Stimulated activated CD4-positive, alpha-beta T cell treated with anti-CD3 and anti-CD28 coated beads, TNF-alpha, amount 100 ng/mL, for 1 hour (primary cell): ENCODE measurements around the gene TNNC2.
"Not testable (repeated sequence)": the region's sequence is repeated elsewhere in the genome, so short reads cannot be mapped to it uniquely, and the experiment has no call there.

Experiments used
- DNase-seq, 3 donors: peaks; one replicate each; pipeline ENCODE4 v3.0.0-alpha.2; 2020; ENCODE audit warnings: low read depth in 3 of 3, low spot score in 1 of 3

The TNNC2 gene

DNA sequence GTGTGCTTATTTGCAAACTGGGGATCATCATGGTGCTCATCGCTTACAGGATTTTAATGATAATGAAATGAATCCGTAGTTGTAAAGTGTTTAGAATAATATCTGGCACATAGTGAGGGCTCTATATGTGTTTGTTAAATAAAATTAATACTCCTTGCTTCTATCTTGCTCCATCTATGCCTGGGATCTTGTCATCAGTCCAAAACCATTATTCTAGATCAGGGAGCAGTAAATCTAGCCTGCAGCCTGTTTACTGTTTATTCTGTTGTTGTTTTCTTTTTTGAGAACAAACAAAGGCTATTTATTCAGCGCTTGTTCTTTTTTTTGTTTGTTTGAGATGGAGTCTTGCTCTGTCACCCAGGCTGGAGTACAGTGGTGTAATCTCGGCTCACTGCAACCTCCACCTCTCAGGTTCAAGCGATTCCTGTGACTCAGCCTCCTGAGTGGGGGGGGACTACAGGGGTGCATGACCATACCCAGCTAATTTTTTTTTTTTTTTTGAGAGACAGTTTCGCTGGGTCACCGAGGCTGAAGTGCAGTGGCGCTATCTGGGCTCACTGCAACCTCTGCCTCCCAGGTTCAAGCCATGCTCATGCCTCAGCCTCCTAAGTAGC, 22.0 kb upstream of the TNNC2 start:
- DNase-seq = no peak

DNA sequence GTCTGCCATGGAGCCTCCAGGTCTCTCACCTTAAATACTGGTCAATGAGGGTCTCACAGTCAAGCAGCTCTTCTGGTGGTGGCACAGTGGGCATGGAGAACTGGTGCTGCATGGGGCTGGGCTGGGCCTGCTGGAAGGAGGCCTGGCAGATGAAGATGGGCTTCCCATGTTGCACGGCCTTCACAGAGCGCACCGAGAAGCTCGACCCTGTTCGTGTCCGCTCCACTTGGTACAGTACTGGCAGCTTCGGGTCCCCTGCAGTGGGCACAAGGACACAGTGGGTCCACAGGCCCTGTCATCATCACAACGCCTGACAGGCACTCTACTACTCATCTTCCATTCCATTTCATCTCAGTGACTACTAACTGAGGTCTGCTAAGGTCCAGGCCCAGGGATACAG, 21.3 kb upstream of the TNNC2 start:
- no peak for DNase-seq

DNA sequence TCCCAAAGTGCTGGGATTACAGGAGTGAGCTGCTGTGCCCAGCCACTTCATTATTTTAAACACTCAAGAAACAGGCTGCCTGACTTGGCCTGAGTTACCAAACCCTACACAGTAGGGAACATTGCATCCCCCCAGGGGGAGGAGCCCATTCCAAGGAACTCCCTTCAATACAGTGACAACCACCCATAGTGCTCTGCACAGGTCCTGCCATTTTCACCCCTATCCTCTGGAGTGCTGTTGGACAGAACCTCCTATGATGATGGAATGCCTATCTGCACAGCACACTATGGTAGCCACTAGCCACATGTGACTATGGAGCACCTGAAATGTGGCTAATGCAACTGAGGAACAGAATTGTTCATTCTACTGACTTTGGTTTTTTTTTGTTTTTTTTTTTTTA, 18.3 kb upstream of the TNNC2 start:
- DNase-seq = no peak

DNA sequence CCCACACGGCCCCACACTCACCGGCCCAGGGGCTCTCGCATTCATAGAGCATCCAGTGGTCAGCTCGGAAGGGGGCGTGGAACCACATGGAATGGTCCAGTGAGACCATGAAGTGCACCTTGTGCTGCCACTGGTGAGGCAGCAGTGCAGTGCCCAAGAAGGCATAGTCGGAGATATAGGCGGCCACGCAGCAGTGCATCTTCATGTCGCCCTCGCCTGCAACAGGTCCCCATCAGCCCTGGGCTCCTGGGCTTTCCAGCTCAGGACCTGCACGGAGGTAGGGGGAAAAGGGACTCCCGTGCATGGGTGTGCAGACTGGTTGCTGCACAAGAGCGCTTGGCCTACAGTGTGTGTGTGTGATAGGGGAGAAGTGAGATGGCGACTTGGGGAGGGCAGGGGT, 16.4 kb upstream of the TNNC2 start:
- DNase-seq = no peak

DNA sequence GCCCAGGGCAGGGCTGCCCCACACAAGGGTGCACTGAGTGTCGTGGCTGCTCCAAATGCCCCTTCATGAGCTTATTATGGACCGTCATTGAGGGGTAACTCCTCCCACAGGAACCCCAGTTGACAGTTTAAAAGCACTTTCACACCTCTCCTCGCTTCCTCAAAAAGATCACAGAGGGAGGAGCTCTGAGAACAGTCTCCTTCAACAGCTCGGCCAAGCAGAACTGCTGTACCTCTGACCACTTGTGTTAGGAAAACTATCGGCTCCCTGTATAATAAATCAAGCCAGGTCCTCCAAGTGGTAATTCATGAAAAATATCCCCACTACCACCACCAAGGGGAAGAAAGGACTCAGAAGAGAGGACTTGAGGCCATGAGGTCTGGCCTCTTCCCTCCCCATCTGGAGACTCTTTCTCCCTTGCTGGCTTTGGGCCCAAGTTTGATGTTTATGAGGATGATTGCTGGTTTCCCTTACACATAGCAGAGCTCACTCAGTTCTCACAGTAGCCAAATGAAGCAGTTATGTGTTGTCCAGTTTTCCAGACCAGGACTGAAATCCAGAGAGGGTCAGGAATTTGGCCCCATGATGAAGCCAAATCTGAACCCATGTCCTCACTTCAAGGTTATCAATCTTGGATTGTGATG, 15.2 kb upstream of the TNNC2 start:
- DNase-seq = no peak

DNA sequence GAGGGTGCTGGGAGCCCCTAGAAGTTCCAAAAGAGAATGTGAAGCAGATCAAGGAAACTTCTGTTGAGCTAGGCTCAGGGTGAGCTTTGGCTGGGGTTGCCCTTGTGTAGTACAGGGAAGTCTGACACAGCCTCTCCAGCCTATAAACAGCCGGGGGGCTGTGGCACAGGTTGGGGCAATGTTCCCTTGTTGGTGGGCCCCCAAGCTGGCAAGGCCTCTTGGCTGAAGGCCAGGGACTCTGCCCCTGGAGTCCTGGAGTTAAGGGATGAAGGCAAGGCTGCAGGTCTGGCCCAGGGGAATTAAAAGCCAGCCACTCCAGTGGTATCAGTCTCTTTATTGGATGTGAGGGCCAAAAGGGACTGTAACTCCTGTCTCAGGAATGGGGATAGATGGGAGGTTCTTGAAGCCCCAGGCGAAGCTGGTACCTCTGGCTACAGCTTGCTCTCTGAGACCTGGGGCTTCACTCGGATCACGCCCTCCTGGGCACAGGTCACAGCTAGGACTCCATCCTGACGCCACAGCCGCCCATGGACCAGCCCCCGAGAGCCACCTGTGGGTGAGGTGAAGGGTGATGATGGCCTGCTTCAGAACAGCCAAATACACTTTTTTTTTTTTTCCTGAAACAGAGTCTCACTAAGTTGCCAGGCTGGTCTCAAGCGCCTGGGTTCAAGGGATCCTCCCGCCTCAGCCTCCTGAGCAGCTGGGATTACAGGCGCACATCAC, 14.5 kb upstream of the TNNC2 start:
- no peak for DNase-seq

DNA sequence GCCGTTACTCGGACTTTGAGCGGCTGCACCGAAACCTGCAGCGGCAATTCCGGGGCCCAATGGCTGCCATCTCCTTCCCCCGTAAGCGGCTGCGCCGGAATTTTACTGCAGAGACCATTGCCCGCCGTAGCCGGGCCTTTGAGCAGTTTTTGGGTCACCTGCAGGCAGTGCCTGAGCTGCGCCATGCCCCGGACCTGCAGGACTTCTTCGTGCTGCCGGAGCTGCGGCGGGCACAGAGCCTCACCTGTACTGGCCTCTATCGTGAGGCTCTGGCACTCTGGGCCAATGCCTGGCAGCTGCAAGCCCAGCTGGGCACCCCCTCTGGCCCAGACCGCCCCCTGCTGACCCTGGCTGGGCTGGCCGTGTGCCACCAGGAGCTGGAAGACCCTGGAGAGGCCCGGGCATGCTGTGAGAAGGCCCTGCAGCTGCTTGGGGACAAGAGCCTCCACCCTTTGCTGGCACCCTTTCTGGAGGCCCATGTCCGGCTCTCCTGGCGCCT, 13.6 kb upstream of the TNNC2 start:
- no peak for DNase-seq

DNA sequence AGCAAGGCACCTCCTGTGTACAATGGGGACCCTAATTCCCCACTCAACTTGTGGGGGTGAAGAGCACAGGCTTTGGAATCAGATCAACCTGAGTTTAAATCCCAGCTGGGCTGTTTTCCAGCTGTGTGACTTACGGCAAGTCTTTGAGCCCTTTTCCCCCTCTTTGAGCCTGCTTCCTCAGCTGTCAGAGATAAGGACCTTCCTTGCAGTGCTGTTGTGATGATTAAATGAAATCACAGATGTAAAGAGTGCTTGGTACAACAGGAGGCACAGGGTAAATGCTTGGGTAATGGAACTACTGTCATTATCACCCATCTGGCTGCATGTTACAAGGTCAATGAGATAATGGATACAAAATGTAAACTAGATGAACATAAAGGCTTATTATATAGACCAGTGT, 9.7 kb upstream of the TNNC2 start:
- no peak for DNase-seq

DNA sequence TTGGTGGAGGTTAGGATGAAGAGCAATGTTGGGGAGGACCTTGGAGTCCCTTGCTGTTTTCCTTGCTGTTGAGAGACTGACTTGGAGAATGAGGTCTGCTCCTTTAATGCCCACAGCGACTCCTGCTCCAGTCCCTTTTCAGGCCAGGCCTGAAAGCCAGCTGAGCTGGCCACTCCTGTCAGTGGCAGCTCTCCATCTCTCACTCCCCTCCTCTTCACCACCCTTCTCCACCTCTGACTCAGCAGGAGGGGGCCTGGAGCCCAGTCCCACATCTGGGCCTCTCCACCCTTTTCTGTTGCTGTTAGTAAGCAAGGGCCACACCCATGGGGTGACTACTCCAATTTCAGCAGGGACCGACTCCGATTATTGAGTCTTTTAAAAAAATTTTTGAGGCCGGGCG, 8.7 kb upstream of the TNNC2 start:
- no peak for DNase-seq

DNA sequence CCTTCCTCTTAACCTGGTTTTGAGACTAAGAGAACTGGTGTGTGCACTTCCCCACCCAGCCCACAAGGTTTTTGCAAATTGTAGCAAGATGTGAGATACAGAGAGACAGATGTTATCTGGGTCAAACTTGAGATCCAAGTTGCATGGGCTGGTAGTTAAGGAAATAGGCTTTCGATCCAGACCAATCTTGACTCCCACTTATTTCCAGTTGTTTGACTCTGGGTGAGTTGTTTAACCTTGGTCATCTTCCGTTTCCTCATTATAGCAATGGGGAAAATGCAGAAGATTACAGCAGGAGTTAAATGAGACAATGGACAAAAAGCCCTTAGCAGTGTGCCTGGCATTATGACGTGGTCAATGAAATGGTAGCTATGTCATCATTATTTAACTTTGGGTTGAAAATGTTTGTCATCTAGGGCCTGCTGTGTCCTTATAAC, 8.2 kb upstream of the TNNC2 start:
- no peak for DNase-seq

DNA sequence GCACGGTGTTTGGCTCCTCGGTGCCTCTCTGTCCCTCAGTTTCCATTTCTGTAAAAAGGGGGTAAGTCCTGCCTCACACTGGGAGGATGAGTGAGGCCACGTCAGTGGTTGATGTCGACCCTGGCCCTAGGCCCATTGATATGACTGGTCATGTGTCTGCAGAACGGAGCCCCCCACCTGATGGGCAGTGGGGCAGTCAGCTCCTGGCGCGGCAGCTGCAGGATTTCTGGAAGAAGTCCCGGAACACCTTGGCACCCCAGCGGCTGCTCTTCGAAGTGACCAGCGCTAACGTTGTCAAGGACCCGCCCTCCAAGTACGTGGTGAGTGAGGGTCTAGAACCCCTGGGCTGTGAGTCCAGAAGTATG, 7.7 kb upstream of the TNNC2 start:
- no peak for DNase-seq

DNA sequence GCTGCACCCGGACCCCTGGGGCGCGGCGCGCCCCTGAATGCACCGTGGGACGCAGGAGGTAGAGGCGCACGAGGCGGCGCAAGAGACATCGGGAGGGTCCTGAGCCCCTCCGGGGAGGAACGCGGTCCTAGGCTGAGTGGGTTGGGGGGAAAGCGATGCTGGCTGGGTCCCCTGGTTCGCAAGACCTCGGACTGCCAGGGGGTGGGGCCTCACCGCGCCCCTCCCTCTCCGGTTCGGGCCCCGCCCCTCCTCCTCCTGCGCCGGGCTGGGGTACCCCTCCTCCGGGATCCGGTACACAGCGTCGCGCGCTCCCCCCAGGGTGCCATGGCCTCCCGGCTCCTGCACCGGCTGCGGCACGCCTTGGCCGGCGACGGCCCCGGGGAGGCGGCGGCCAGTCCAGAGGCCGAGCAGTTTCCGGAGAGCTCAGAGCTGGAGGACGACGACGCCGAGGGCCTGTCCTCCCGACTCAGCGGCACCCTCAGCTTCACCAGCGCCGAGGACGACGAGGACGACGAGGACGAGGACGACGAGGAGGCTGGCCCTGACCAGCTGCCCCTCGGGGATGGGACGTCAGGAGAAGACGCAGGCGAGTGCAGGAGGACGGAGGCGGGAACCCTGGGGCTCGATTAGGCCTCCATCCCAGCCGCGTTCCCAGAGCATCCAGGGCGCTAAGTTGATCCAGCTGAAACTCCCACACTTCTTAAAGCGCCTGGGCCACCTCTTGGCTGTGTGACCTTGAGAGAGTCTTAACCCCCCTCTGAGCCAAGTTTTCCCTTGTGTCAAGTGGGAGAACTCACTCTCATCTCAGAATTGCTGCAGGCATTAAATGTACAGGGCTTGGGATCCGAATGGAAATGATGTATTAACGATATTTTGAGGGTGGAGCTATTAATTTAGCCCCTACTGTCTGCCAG, 7.0 kb upstream of the TNNC2 start:
- DNase-seq = peak in 1 of 3 donors; percentile 39

DNA sequence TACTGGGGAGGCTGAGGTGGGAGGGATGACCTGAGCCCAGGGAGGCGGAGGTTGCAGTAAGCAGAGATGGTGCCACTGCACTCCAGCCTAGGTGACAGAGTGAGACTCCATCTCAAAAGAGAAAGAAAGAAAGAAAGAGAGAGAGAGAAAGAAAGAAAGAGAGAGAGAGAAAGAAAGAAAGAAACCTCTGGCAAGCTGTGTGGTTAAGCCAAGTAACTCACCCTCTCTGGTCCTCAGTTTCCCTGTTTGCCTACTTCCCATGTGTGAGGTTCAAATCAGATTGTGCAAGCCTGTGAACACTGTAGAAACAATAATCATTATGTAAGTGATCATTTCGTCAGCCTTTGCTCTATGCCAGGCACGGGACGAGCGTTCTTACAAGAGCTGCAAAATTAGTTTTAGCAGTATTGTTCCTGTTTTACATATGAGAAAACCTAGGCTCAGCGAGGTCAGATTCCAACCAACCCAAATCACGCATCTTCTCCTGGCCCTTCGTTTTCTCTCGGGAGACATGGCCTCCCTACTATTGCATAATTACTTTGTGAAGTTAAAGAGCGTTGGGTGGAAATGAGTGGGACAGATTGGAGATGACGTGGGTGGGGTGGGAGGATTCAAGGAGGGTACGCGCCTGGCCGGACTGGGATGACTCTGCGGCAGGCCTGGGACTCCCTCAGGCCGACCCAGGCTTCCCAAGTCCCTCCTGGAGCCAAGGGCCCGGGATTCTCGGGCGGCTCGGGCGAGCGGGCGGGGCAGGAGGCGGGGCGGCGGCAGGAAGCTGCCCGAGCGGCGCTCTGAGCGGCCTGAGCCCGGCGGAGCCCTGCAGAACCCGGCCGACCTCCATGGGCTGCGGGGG, 6.1 kb upstream of the TNNC2 start, which contains the start of gene SNX21:
SNX21 (plus strand) TSS at position 770 of the 853 bp plus-strand sequence. CDS start 121 bp downstream, outside the sequence.
- DNase-seq = no peak

DNA sequence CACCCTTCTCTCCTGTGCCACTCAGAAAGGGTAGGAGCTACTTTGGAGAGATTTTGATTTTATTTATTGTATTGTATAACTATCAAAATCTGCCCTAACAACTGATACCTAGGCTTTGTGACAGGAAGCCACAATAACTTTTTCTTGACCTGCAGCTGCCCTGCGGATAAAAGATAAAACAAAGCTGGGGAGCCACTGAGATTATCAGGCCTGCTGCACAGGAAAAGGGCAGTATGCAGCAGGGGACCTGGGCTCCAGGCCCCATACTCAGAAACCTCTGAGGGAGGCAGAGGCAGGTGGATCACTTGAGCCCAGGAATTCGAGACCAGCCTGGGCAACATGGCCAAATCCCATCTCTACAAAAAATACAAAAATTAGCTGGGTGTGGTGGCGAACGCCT, 5.5 kb upstream of the TNNC2 start:
- no peak for DNase-seq

DNA sequence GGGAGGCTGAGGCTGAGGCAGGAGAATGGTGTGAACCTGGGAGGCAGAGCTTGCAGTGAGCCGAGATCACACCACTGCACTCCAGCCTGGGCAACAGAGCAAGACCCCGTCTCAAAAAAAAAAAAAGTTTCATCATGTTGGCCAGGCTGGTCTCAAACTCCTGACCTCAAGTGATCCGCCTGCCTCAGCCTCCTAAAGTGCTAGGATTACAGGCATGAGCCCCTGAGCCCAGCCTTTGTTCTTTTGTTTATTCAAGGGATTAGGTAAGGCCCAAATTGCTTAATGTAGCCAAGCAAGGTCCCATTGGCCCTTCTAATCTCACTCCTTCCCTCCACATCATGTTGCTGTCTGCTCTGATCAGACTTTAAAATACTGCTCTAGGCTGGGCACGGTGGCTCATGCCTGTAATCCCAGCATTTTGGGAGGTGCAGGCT, 2.6 kb upstream of the TNNC2 start:
- not testable (repeated sequence) for DNase-seq

DNA sequence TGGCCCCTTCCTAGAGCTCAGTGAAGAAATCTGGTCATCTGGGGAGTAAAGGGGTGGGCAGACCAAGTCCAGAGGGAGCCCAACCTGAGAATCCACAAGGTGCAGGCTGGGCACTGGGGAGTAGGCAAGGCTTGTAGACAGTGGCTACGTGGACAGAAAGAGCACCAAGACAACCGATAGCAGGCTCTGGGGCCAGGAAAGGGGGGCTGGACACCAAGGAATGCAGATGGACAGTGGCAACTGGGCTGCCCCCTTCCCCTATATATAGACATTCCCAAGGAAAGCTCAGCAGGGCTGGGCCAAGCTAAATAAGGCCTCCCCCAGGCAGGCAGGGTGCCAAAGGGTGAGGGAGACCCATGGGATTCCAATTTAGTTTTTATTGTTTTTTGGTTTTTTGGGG, 1.5 kb upstream of the TNNC2 start:
- no peak for DNase-seq

DNA sequence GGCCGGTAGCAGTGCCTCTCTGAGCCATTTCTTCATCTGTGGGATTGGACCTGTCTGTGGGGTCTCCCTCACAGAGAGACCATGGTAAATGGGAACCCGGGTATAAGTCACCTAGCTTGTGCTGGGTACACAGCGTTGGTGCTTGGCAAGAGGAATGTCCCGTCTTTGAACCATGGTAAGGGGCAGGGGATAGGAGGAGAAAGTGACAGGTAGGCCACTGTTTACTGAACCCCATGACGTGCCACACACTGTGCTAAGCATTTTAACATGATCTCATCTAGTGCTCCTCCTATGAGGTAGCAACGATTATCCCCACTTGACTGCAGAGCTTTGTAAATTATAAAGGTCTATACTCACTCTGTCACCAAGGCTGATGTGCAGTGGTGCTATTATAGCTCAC, 600 bp upstream of the TNNC2 start:
- no peak for DNase-seq

DNA sequence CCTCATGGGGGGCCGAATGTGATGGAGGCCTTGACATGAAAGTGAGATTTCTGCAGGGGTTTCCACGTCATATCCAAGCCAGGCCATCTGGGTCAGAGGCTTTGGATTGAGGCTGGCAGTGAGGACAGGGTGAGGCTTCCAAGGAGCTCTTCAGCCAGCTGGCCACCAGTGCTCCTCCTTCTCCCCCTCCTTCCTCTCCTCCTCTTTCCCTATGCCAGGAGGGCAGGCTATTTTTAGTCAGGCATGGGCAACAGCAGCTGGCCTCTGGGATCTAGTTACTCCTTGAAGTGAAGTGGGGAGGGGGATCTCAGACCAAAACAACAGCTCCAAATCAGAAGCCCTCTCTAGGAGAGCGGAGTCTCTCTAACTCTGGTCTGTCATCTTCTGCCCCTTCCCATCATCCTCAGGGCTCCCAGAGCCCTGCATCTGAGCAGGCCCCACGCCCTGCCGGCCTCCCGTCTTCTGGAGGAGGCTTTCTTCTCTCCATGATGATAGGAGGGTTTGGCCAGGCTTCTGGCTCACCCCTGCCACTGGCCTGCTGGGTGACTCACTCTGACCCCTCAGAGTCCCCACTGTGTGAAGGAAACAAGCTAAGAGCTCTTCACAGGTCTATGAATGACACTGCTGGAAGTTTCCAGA, 612 bp downstream of the TNNC2 start:
- no peak for DNase-seq

DNA sequence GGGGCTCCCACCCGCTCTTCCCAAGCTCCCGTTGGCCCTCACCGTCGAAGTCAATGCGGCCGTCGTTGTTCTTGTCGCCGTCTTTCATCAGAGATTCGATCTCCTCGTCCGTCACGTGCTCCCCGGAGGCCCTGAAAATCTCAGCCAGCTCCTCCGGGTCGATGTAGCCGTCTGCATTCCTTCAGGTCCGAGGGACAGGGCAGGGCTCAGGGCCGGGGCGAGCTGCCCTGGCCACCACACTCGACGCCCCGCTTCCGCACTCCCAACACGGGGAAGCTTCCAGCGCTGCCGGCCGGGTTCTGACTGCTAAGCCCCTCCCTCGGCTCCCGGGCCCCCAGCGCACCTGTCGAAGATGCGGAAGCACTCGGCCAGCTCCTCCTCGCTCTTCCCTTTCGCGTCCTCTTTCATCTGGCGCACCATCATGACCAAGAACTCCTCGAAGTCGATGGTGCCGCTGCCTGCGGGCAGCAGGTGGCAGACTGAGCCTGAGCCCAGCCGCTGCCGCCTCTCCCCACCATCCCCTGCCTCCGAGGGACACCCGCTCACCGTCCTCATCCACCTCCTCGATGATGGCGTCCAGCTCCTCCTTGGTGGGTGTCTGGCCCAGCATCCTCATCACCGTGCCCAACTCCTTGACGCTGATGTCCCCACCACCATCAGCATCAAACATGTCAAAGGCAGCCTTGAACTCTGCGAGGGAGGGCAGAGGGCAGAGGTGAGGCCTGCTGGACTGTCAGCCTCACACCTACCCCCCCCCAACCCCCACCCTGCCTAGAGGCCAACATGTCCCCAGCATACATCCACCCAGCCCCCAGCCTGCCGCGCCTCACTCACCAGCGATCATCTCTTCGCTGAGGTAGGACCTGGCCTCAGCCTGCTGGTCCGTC, 2.9 kb downstream of the TNNC2 start:
- DNase-seq = peak in 2 of 3 donors; percentile 11 to 24
